Activated naive CD4-positive, alpha-beta T cell treated with anti-CD3 and anti-CD28 coated beads for 36 hours (primary cell): Measurements from ENCODE around the gene DRD5. TPM values are rescaled to one million over a fixed set of nuclear protein-coding genes. Genes with fewer than 3 reads are reported as not detected.
"Not testable (repeated sequence)": the region's sequence is repeated elsewhere in the genome, so short reads cannot be mapped to it uniquely, and the experiment has no call there.

Experiments used
- CTCF ChIA-PET: fragments of 350-600 bp; sonication (Branson Sonifier 250); formaldehyde crosslinking; loops from one replicate; lab custom pipeline; 2021; ENCODE audit warnings: antibody characterized with exemption; lab: Charles Lee
- DNase-seq: peaks from one replicate; pipeline ENCODE4 v3.0.0-alpha.2; 2020
- H3K27ac Mint-ChIP-seq: one replicate; pipeline ENCODE4 v1.8.0; 2021; ENCODE audit warnings: mild to moderate bottlenecking, mixed read lengths
- H3K27me3 Mint-ChIP-seq: one replicate; pipeline ENCODE4 v1.8.0; 2021; ENCODE audit warnings: low read depth, mixed read lengths
- H3K36me3 Mint-ChIP-seq: one replicate; pipeline ENCODE4 v1.8.0; 2021; ENCODE audit warnings: low read depth, mixed read lengths
- H3K4me1 Mint-ChIP-seq: one replicate; pipeline ENCODE4 v1.8.0; 2021; ENCODE audit warnings: low read depth, mixed read lengths
- H3K4me3 Mint-ChIP-seq: one replicate; pipeline ENCODE4 v1.8.0; 2021; ENCODE audit warnings: mild to moderate bottlenecking, moderate library complexity, mixed read lengths
- H3K9me3 Mint-ChIP-seq: one replicate; pipeline ENCODE4 v1.8.0; 2021; ENCODE audit warnings: mixed read lengths
- intact Hi-C: fragments of 100-400 bp; cut with micrococcal nuclease; formaldehyde crosslinking; loops from one replicate; pipeline ENCODE4 v1.15.1; 2023
- total RNA-seq, 2 experiments: library from RNA; stranded (reverse); gene quantifications; one replicate each; pipeline ENCODE4 v1.2.3, GENCODE V29; 2021

Gene DRD5
- total RNA-seq, result not detected

DNA sequence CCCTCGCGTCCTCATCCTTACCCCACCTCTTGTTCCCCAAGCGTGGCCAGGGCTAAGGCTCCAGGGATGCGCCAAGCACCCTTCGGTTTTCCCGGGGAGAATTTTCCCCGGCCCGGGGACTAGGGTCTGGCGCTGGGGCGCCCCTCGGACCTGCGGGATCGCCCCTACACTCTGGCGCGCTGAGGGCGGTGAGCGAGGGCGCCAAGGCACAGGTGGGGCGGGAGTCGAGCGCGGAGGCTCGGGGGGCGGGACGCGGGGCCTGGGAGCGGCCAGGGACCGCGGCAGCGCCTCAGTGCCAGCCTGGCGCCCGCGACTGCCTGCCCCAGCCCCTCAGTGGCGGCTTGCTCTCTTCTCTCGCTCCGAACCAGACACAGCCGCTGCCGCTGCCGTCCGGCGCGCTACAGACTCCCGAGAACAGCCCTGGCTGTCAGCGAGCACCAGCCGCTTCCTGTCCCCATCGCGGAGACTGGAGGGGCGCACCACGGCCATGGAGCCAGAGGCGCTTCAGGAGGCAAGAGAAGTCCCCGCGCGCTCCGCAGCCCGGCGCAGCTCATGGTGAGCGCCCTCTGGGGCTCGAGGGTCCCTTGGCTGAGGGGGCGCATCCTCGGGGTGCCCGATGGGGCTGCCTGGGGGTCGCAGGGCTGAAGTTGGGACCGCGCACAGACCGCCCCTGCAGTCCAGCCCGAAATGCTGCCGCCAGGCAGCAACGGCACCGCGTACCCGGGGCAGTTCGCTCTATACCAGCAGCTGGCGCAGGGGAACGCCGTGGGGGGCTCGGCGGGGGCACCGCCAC, at the start of gene DRD5:
Gene DRD5, plus strand, starts transcription at position 292 of the 793 bp plus-strand sequence. Its CDS starts 396 bp downstream, at position 688.
- CTCF ChIA-PET, result no interaction called here
- Mint-ChIP-seq H3K27me3 (peaks cover 52% of the 10 kb centered on the region), H3K4me3 (no peak within 1 kb of the TSS), H3K4me1 (no peaks in the 10 kb centered on the region), H3K36me3 (no peaks in the 10 kb centered on the region), H3K27ac (no peak within 1 kb of the TSS), H3K9me3 (no peaks in the 10 kb centered on the region)
- intact Hi-C loops, result no loop called here
- DNase-seq, result no peak

DNA sequence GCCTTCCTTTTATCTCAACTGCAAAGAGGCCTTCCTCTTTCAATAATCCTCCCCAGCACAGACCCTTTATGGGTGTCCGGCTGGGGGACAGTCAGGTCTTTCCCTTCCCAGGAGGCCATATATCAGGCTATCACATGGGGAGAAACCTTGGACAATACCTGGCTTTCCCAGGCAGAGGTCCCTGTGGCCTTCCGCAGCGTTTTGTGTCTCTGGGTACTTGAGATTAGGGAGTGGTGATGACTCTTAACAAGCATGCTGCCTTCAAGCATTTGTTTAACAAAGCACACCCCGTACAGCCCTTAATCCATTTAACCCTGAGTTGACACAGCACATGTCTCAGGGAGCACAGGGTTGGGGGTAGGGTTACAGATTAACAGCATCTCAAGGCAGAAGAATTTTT, 49.2 kb upstream of the DRD5 start:
- intact Hi-C loops, H3K27me3 Mint-ChIP-seq, H3K27ac Mint-ChIP-seq, H3K4me1 Mint-ChIP-seq, H3K9me3 Mint-ChIP-seq, H3K4me3 Mint-ChIP-seq, H3K36me3 Mint-ChIP-seq, DNase-seq, CTCF ChIA-PET: not testable (repeated sequence)

DNA sequence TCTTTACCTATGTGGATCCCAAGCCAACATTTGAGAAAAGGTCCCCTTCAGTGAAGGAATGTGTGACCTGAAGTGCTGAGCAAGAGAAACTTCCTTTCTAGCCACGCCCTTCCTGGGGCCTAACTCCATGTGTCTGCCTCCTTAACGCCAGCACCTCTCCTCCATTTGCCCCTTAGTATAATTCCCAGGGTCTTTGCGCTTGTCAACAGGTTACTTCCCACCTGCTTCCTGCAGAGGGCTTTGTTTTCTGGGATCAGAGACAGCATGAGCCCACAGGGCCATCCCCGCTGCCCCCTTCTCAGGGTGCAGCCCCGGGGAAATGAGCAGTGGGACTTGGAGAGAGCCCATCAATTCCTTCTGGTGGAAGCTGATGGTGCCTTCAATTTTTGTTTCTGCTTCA, 45.9 kb upstream of the DRD5 start:
- CTCF ChIA-PET, result interaction anchor here (0.7 kb wide), 1 partner anchor 435 kb away, joined by 4 read pairs; no protein-coding TSS in a partner anchor
- Mint-ChIP-seq H3K9me3 (no peaks in the 10 kb centered on the region), H3K27me3 (no peaks in the 10 kb centered on the region), H3K27ac (no peak overlapping the region), H3K4me3 (no peak overlapping the region), H3K4me1 (no peaks in the 10 kb centered on the region), H3K36me3 (no peaks in the 10 kb centered on the region)
- no peak for DNase-seq
- intact Hi-C loops, result no loop called here

DNA sequence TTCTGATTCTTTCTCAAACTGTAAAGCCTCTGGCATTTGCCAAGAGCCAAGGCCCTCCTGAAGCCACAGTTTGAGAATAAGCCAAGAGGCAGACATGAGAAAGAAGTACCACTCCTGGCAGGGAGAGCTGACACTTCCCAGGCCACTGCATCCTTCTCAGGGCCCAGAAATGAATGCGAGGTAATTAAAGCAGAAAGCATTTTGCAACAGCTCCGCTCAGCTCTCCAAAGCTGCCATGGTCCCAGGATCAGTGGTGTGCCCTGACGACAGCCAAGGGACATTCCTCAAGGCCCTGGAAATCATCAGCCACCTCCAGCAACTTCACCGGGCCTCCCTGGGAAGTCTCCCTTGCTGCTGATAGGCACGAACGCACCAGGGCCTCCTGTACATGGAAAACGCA, 44.2 kb upstream of the DRD5 start:
- DNase-seq, H3K4me3 Mint-ChIP-seq, H3K9me3 Mint-ChIP-seq, H3K36me3 Mint-ChIP-seq, H3K27me3 Mint-ChIP-seq, H3K27ac Mint-ChIP-seq, H3K4me1 Mint-ChIP-seq, intact Hi-C loops, CTCF ChIA-PET: not testable (repeated sequence)

DNA sequence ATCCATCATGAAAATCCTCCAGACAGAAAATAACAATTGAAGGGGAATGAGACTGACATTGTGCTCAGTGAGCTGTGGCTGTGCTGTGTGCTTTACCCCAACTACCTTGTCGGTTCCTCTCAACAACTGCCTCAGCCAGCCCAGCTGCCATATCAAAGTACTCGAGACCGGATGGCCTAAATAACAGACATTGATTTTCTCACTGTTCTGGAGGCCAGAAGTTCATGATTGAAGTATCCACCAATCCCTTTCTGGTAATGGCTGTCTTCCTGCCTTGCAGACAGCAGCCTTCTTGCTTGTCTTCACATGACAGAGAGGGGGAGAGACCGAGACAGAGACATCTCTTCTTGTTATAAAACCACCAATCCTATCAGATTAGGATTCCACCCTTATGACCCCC, 37.6 kb upstream of the DRD5 start:
- intact Hi-C loops, H3K27ac Mint-ChIP-seq, H3K36me3 Mint-ChIP-seq, H3K4me3 Mint-ChIP-seq, DNase-seq, H3K9me3 Mint-ChIP-seq, H3K27me3 Mint-ChIP-seq, H3K4me1 Mint-ChIP-seq: not testable (repeated sequence)
- CTCF ChIA-PET, result interaction anchor here (1.0 kb wide), 1 partner anchor 271 kb away, joined by 3 read pairs; no protein-coding TSS in a partner anchor

DNA sequence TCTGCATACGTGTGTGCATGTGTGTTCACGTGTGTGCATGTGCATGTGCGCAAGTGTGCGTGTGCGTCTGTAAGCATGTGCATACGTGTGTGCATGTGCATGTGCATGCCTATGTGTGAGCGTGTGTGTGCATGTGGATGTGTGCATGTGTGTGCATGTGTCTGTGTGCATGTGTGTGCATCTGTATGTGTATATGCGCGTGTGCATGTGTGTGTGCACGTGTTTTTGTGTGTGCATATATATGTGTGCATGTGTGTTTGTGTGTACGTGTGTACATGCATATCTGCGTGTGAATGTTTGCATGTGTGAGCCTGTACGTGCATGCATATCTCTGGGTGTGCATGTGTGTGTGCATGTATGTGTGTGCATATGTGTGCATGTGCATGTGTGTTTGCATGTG, 35.7 kb upstream of the DRD5 start:
- Mint-ChIP-seq H3K4me3 (no peak overlapping the region), H3K4me1 (no peaks in the 10 kb centered on the region), H3K9me3 (no peaks in the 10 kb centered on the region), H3K27ac (no peak overlapping the region), H3K27me3 (peaks cover 7% of the 10 kb centered on the region), H3K36me3 (no peaks in the 10 kb centered on the region)
- CTCF ChIA-PET, result no interaction called here
- no peak for DNase-seq
- intact Hi-C loops, result no loop called here

DNA sequence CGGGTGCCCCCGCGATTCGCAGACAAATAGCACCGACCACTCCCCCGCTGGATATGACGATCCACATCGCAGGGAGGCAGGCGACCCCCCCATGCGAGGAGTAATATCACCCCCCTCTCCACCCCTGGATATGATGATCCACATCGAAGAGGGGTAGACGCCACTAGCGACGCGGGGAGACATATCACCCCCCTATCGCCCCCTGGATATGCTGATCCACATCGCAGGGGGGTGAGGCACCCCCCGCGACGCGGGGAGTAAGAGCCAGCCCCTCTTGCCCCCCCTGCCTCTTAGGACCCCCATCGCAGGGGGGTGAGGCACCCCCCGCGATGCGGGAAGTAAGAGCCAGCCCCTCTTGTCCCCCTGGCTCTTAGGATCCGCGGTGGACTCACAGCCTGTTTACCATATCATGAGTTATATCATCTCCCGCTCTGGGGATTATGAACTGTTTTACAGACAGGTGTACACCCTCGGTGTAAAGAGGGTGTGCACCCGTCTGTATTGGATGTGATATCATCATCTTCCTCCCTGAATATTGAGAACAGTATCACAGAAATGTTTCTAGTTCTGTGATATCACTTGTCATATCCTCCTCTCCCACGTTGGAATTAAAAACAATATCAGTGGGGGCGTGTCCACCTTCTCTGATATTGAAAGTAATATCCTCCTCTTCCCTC, 22.7 kb upstream of the DRD5 start:
- H3K9me3 Mint-ChIP-seq, result no peaks in the 10 kb centered on the region
- H3K27me3 Mint-ChIP-seq, result peaks cover 9% of the 10 kb centered on the region
- no peaks in the 10 kb centered on the region for H3K4me1 Mint-ChIP-seq
- no peak overlapping the region for H3K27ac Mint-ChIP-seq
- H3K4me3 Mint-ChIP-seq, result no peak overlapping the region
- no peak for DNase-seq
- H3K36me3 Mint-ChIP-seq, result no peaks in the 10 kb centered on the region
- CTCF ChIA-PET, result no interaction called here
- intact Hi-C loops, result no loop called here

DNA sequence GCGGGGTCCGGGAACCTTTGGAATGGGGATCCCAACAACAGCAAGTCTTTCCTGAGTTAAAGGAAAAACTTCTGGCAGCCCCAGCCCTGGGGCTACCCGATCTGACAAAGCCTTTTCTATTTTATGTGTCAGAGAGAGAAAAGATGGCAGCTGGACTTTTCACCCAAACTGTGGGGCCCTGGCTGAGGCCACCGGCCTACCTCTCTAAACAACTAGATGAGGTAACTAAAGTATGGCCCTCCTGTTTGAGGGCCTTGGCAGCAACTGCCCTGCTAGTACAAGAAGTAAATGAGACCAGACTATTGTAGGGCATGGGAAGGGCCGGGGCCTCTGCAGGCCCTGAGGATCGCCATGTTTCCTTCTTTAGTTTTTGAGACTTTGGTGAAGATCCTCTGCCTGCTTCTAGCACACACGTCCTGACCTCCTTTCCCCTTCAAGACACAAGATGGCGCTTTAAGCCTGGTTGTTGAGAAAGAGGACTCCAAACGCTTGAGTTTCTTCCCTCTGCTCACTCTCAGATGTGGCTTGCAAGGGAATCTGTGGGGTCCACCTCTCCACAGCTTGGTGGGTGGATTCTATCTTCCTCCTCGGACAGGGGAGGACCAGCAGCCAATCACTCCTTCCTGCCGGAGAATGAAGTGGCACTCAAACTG, 18.5 kb upstream of the DRD5 start:
- peaks cover 16% of the 10 kb centered on the region for H3K27me3 Mint-ChIP-seq
- no peak overlapping the region for H3K4me3 Mint-ChIP-seq
- no peak overlapping the region for H3K27ac Mint-ChIP-seq
- DNase-seq, result peak; percentile 63
- no peaks in the 10 kb centered on the region for H3K4me1 Mint-ChIP-seq
- no peaks in the 10 kb centered on the region for H3K9me3 Mint-ChIP-seq
- intact Hi-C loops, result loop anchor here (1.0 to 10.0 kb wide), 7 partner anchors 60 to 786 kb away; no protein-coding TSS in a partner anchor
- H3K36me3 Mint-ChIP-seq, result no peaks in the 10 kb centered on the region
- CTCF ChIA-PET, result interaction anchor here (0.7 to 5.8 kb wide), 5 partner anchors 60 to 789 kb away, joined by 3 to 70 read pairs (median 3); no protein-coding TSS in a partner anchor

DNA sequence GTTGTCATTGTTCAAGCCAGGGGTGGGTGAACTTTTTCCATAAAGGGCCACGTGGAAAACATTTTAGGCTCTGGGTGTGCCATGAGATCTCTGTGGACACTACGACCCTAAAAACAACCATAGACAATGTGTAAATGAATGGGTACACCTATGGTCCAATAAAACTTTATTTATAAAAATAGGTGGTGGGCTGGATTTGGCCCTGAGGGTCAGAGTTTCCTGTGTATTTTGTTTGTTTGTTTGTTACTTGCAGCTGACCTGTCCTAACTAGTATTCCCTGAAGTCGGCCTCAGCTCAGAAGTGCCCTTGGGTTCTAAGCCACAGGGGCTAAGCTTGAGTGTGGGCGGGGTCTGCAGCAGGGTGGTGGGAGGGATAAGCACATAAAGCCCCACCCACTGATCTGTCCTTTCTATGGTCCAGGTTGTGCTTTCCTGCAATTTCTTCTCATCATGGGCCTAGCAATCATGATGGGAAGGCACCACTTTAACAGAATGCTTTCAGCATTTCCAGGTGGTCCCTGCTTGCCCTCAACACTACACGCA, 17.2 kb upstream of the DRD5 start:
- Mint-ChIP-seq H3K27ac (no peak overlapping the region), H3K36me3 (no peaks in the 10 kb centered on the region), H3K4me3 (no peak overlapping the region), H3K4me1 (no peaks in the 10 kb centered on the region), H3K27me3 (peaks cover 19% of the 10 kb centered on the region), H3K9me3 (no peaks in the 10 kb centered on the region)
- CTCF ChIA-PET, result interaction anchor here (1.1 to 5.8 kb wide), 4 partner anchors 138 to 260 kb away, joined by 3 to 70 read pairs (median 3); no protein-coding TSS in a partner anchor
- DNase-seq, result no peak
- intact Hi-C loops, result loop anchor here (5.0 to 10.0 kb wide), 2 partner anchors 391 to 638 kb away; no protein-coding TSS in a partner anchor

DNA sequence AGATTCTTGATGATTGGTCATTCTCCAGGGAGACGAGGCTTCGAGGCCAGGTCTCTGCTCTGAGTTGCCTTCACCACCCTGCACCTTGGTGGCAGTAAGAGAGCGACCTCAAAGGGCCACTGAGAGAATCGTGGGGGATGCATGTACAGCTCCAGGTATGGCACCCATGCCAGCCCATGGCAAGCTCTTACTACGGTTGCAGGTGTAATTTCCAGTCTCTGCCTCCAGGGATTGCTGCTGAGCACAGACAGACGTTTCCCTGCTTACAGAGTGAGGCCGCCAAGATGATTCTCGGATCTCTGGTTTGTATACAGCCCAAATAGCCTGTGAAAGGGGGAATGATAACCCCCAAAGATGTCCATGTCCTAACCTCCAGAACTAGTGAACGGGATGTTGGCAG, 16.3 kb upstream of the DRD5 start:
- CTCF ChIA-PET, result interaction anchor here (1.1 to 5.8 kb wide), 4 partner anchors 137 to 260 kb away, joined by 3 to 70 read pairs (median 3); no protein-coding TSS in a partner anchor
- intact Hi-C loops, result loop anchor here (10.0 kb wide), 1 partner anchor 390 kb away; no protein-coding TSS in a partner anchor
- peaks cover 18% of the 10 kb centered on the region for H3K27me3 Mint-ChIP-seq
- no peaks in the 10 kb centered on the region for H3K4me1 Mint-ChIP-seq
- no peaks in the 10 kb centered on the region for H3K9me3 Mint-ChIP-seq
- H3K27ac Mint-ChIP-seq, result no peak overlapping the region
- H3K4me3 Mint-ChIP-seq, result no peak overlapping the region
- peak; percentile 54 for DNase-seq
- no peaks in the 10 kb centered on the region for H3K36me3 Mint-ChIP-seq

DNA sequence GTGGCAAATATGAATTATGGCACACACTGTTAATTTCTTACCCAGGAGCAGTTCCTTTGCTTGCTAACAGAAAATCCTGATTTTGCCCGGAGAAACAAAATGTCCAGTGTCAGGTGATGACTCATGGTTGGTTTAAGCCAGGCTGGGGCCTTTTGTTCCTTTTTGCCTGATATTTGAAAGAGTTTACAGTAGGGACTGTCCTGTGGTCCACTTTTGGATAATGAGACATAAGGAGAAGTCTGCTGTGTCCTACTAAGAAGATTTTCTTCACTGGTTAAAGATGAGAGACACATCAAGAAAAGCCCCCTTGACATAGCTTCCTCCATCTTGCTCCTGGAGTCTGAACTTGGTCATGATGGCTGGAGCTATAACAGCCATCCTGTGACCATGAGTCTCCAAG, 12.1 kb upstream of the DRD5 start:
- H3K4me3 Mint-ChIP-seq, result no peak overlapping the region
- H3K4me1 Mint-ChIP-seq, result no peaks in the 10 kb centered on the region
- peaks cover 17% of the 10 kb centered on the region for H3K27me3 Mint-ChIP-seq
- H3K36me3 Mint-ChIP-seq, result no peaks in the 10 kb centered on the region
- H3K27ac Mint-ChIP-seq, result no peak overlapping the region
- intact Hi-C loops, result loop anchor here (10.0 kb wide), 1 partner anchor 385 kb away; no protein-coding TSS in a partner anchor
- CTCF ChIA-PET, result interaction anchor here (1.2 kb wide), 1 partner anchor 247 kb away, joined by 5 read pairs; no protein-coding TSS in a partner anchor
- DNase-seq, result no peak
- no peaks in the 10 kb centered on the region for H3K9me3 Mint-ChIP-seq

DNA sequence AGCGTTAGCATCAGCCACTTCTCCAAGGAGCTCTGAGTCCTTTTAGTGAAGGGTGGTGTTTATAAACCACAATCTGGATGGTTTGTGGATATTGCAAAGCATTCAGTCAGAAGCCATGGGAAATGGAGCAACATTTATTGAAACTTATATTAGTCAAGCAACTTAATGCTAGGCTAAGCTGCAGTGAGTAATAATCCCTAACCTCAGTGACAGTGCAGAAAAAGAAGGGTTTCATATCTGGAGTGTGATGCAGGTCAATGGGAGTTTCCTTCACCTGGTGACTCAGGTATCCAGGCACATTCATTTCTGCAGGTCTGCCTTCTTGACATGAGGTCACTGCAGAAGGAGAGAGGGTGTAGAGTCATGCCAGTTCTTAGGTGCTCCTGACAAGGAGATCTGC, 10.4 kb upstream of the DRD5 start:
- Mint-ChIP-seq H3K27ac (no peak overlapping the region), H3K27me3 (peaks cover 22% of the 10 kb centered on the region), H3K4me3 (no peak overlapping the region), H3K36me3 (no peaks in the 10 kb centered on the region), H3K4me1 (no peaks in the 10 kb centered on the region), H3K9me3 (no peaks in the 10 kb centered on the region)
- CTCF ChIA-PET, result no interaction called here
- intact Hi-C loops, result no loop called here
- no peak for DNase-seq
